DMS79 (cell line): ENCODE measurements around the gene PDE6D.

Experiments
- DNase-seq: peaks from one replicate; lab custom pipeline; 2025; lab: John Stamatoyannopoulos, UW

The PDE6D gene

DNA sequence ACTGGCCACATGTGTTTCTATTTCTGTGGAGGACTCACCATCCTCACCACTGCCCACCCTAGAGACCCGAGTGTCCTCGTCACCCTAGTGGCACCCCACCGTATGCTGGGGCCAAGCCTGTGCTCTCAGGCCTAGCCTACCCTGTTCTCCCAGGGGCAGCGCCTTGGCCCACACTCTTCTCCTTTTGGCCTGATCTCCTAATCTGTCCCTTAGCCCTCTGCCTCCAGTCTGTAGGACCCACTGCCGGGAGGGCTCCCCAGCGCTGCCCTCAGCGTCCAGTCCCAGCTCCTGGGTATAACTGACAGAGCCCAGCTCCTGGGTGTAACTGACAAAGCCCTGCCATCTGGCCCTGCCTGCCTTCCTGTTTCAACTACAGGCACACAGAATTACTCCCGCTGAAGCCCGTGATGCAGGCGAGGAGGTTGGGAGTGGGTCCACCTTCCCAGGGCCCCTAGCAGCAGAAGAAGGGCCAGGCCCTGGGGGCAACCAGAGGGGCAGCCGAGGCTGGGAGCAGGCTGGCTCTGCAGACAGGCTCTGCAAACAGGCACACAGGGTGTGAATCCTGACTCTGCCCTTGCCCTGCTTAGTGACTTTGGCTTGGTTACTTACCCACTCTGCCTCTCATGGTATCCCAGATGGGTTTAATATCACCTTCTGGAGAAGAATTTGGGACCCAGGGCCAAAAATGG lies 98.3 kb downstream of the PDE6D start:
- no peak for DNase-seq
